ENCODE measurements around the gene MED7.
"Not testable (repeated sequence)": the region's sequence is repeated elsewhere in the genome, so short reads cannot be mapped to it uniquely, and the experiment has no call there.

DNA sequence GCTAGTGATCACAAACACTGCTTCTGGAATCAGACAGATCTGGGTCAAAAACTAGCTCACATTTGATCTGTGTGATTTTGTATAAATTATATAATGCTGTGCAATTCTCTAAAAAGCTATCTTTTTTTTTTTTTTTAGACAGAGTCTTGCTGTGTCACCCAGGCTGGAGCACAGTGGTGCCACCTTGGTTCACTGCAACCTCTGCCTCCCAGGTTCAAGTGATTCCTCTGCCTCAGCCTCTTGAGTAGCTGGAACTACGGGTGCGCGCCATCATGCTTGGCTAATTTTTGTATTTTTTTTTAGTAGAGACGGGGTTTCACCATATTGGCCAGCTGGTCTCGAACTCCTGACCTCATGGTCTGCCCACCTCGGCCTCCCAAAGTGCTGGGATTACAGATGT, 42.5 kb upstream of the MED7 start:
- TF ChIP-seq POLR2A (IDR thresholded peaks at IDR 0.05) = not testable (repeated sequence)
- TF ChIP-seq, protein P1, sequence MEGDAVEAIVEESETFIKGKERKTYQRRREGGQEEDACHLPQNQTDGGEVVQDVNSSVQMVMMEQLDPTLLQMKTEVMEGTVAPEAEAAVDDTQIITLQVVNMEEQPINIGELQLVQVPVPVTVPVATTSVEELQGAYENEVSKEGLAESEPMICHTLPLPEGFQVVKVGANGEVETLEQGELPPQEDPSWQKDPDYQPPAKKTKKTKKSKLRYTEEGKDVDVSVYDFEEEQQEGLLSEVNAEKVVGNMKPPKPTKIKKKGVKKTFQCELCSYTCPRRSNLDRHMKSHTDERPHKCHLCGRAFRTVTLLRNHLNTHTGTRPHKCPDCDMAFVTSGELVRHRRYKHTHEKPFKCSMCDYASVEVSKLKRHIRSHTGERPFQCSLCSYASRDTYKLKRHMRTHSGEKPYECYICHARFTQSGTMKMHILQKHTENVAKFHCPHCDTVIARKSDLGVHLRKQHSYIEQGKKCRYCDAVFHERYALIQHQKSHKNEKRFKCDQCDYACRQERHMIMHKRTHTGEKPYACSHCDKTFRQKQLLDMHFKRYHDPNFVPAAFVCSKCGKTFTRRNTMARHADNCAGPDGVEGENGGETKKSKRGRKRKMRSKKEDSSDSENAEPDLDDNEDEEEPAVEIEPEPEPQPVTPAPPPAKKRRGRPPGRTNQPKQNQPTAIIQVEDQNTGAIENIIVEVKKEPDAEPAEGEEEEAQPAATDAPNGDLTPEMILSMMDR (IDR thresholded peaks at IDR 0.05 in 4 of 5, conservative IDR thresholded peaks at IDR 0.05 in 1 of 5) = not testable (repeated sequence)
